Chondrocyte (in vitro differentiated cells): ENCODE results near the gene IQGAP2. TPM values are rescaled to one million over a fixed set of nuclear protein-coding genes. Genes with fewer than 3 reads are reported as not detected.

Experiments used
- DNase-seq: peaks from one replicate; pipeline ENCODE4 v3.0.0; 2021; ENCODE audit warnings: mixed read lengths, low spot score
- H3K27ac Mint-ChIP-seq: one replicate; pipeline ENCODE4 v1.8.0; 2021; ENCODE audit warnings: mild to moderate bottlenecking, moderate library complexity, mixed read lengths; ENCODE audit not compliant: unreplicated experiment
- H3K27me3 Mint-ChIP-seq: 2 replicates; pipeline ENCODE4 v1.8.0; 2021; ENCODE audit warnings: low read depth, mixed read lengths
- H3K36me3 Mint-ChIP-seq: 2 replicates; pipeline ENCODE4 v1.8.0; 2021; ENCODE audit warnings: low read depth, mixed read lengths
- H3K4me1 Mint-ChIP-seq: 2 replicates; pipeline ENCODE4 v1.8.0; 2021; ENCODE audit warnings: low read depth, mild to moderate bottlenecking, mixed read lengths
- H3K4me3 Mint-ChIP-seq: one replicate; pipeline ENCODE4 v1.8.0; 2021; ENCODE audit warnings: mild to moderate bottlenecking, moderate library complexity, mixed read lengths; ENCODE audit not compliant: unreplicated experiment
- H3K9me3 Mint-ChIP-seq: 2 replicates; pipeline ENCODE4 v1.8.0; 2021; ENCODE audit warnings: low read depth, mixed read lengths
- total RNA-seq: library from RNA; stranded (reverse); gene quantifications from 3 replicates; pipeline ENCODE4 v1.2.1, GENCODE V29; 2021
- TF ChIP-seq, protein P1 (sequence below): fragments of 200-600 bp; sonication (generic); IDR thresholded peaks from 2 replicates; pipeline ENCODE4 v1.5.0; 2021; ENCODE audit warnings: antibody characterized with exemption, mild to moderate bottlenecking, moderate library complexity

The IQGAP2 gene
- total RNA-seq, 1 donor from 2014 or later = 3.0 TPM

DNA sequence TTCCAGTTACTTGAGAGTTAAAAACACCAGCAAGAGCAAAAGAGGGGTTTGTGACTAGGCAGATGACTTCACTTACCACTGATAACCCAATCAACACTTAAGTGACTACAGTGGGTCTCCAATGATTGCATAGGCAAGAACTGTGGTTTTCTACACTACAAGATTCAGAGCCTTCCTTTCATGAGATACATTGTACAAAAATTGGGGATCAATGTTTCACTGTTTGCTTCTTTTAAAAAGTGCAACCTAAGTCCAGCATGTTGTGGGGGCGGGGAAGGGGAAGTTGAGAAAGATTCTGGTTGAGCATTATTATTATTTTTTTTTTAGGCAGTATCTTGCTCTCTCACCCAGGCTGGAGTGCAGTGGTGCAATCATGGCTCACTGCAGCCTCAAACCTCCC lies 3.6 kb downstream of the IQGAP2 start:
- TF ChIP-seq, protein P1, sequence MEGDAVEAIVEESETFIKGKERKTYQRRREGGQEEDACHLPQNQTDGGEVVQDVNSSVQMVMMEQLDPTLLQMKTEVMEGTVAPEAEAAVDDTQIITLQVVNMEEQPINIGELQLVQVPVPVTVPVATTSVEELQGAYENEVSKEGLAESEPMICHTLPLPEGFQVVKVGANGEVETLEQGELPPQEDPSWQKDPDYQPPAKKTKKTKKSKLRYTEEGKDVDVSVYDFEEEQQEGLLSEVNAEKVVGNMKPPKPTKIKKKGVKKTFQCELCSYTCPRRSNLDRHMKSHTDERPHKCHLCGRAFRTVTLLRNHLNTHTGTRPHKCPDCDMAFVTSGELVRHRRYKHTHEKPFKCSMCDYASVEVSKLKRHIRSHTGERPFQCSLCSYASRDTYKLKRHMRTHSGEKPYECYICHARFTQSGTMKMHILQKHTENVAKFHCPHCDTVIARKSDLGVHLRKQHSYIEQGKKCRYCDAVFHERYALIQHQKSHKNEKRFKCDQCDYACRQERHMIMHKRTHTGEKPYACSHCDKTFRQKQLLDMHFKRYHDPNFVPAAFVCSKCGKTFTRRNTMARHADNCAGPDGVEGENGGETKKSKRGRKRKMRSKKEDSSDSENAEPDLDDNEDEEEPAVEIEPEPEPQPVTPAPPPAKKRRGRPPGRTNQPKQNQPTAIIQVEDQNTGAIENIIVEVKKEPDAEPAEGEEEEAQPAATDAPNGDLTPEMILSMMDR = no peak
- DNase-seq = no peak
- H3K9me3 Mint-ChIP-seq = no peaks in the 10 kb centered on the region
- H3K36me3 Mint-ChIP-seq = peaks cover 1% of the 10 kb centered on the region
- H3K4me3 Mint-ChIP-seq = no peak overlapping the region
- H3K27me3 Mint-ChIP-seq = peaks cover 6% of the 10 kb centered on the region
- H3K4me1 Mint-ChIP-seq = peaks cover 10% of the 10 kb centered on the region
- no peak overlapping the region for H3K27ac Mint-ChIP-seq

DNA sequence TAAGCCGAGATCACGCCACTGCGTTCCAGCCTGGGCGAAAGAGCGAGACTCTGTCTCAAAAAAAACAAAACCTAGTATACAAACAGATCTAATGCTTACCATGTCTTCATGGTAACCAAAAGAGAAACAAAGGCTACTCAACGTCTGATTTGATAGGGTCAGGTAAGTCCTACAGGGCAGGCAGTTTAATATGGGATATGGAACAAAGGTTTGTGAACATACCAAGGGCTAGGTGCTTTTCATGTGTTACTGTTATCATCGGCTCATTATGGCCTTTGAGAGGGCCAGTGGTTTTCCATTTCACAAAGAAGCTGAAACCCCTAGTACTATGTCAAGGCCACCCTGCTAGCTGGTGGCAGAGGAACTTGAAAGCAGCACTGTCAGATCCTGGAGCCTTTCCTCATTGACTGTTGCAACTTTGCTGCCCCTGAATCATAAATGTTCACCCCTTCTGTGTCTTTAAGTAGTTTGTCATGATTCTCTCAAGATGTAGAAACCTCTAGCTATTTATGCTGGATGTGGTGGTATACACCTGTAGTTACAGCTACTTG lies 5.1 kb downstream of the IQGAP2 start:
- Mint-ChIP-seq H3K27ac (no peak overlapping the region), H3K9me3 (no peaks in the 10 kb centered on the region), H3K36me3 (peaks cover 1% of the 10 kb centered on the region), H3K27me3 (peaks cover 3% of the 10 kb centered on the region), H3K4me3 (no peak overlapping the region), H3K4me1 (no peaks in the 10 kb centered on the region)
- TF ChIP-seq, protein P1 = no peak
- DNase-seq = no peak

DNA sequence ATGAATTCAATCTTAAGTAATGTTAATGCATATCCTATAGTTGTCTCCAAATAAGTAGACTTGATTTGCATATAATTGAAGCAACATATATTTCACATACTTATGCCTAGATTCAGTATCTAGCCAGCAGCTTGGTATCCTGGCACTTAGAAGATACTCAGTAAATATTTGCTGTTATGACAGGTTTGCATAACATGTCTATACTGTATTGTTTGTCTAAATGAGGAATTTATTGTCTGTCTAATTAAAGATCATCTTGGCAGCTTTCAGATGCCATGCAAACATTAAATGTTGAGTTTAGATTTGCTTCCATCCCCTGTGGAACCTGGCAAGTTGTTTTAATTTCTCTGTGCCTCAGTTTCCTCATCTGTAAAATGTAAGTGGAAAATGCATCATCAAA lies 9.4 kb downstream of the IQGAP2 start:
- no peak overlapping the region for H3K27ac Mint-ChIP-seq
- TF ChIP-seq, protein P1 = no peak
- no peak overlapping the region for H3K4me3 Mint-ChIP-seq
- no peaks in the 10 kb centered on the region for H3K9me3 Mint-ChIP-seq
- no peaks in the 10 kb centered on the region for H3K4me1 Mint-ChIP-seq
- H3K36me3 Mint-ChIP-seq = peaks cover 1% of the 10 kb centered on the region
- no peak for DNase-seq
- H3K27me3 Mint-ChIP-seq = peaks cover 3% of the 10 kb centered on the region

DNA sequence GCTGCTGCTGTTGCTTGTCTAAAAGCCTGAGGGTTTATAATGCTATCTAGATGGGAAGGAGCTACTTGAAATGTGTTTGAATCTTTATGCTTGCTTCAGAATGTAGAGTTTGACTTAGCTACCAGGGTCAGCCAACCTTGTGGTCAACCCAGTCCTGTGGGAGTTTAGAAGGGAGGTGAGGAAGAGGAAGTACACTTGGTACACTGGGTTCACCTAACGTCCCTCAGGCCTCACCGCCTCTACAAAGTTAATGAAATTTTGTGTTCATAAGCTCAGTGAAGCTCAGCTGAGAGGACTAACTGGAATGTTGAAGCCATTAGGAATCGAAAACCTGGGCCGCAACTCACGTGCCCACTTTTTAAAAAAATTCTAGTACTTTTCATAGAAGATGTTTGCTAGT lies 10.7 kb downstream of the IQGAP2 start:
- H3K27me3 Mint-ChIP-seq = peaks cover 3% of the 10 kb centered on the region
- H3K9me3 Mint-ChIP-seq = no peaks in the 10 kb centered on the region
- DNase-seq = no peak
- no peak overlapping the region for H3K4me3 Mint-ChIP-seq
- H3K36me3 Mint-ChIP-seq = peaks cover 1% of the 10 kb centered on the region
- no peaks in the 10 kb centered on the region for H3K4me1 Mint-ChIP-seq
- no peak overlapping the region for H3K27ac Mint-ChIP-seq
- TF ChIP-seq, protein P1 = no peak

DNA sequence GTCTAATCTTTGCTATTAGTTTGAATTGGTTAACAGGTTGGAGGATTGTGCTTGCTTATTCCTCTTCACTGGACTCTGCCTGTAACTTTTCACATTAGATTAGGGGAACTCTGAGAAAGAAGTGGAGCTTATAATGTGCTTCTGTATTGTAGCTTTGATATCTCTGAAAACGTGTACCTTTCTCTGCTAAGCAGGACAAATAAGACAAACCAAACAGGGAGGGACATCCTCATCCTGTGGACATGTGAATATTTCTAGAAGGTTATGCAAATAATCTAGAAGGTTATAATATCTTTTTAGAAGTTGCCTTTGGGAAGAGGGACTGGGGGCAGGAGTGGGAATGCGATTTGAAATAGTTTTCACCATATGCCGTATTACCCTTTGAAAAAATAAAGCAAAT lies 11.7 kb downstream of the IQGAP2 start:
- Mint-ChIP-seq H3K27ac (no peak overlapping the region), H3K4me1 (no peaks in the 10 kb centered on the region), H3K27me3 (peaks cover 3% of the 10 kb centered on the region), H3K36me3 (peaks cover 1% of the 10 kb centered on the region), H3K4me3 (no peak overlapping the region), H3K9me3 (no peaks in the 10 kb centered on the region)
- TF ChIP-seq, protein P1 = no peak
- no peak for DNase-seq
